Measurements from ENCODE around the gene C20orf204. TPM values are rescaled to one million over a fixed set of nuclear protein-coding genes. Genes with fewer than 3 reads are reported as not detected.
"Not testable (repeated sequence)": the region's sequence is repeated elsewhere in the genome, so short reads cannot be mapped to it uniquely, and the experiment has no call there.

The C20orf204 gene
- total RNA-seq, 1 donor from 2014 or later = 2.1 TPM

GRCh38 chr20:64077876-64078551, 42.0 kb downstream of the C20orf204 start:
- DNase-seq (ENCODE audit: low spot score) = no peak
- intact Hi-C loops (cut with DNase I) = loop anchor here (1.0 kb wide), 1 partner anchor 31 kb away; no protein-coding TSS in a partner anchor
- ATAC-seq = no peak

- DNase-seq (ENCODE audit: low spot score) = no peak
- intact Hi-C loops (cut with DNase I) = loop anchor here (1.0 kb wide), 1 partner anchor 32 kb away; no protein-coding TSS in a partner anchor
- ATAC-seq = no peak
These were observed 42.9 kb downstream of the C20orf204 start for GRCh38 chr20:64078934-64079272.

GRCh38 chr20:64079273-64080012, 43.5 kb downstream of the C20orf204 start, which contains the start of gene RGS19:
Gene RGS19, minus strand, starts transcription at chr20:64079518. Its CDS starts 2,632 bp downstream, at chr20:64076886.
- DNase-seq (ENCODE audit: low spot score) = peak; percentile 86
- intact Hi-C loops (cut with DNase I) = no loop called here
- ATAC-seq = peak; percentile 59

GRCh38 chr20:64080013-64080812, 44.2 kb downstream of the C20orf204 start, which contains the start of gene OPRL1:
Gene OPRL1, plus strand, starts transcription at chr20:64080082. Its CDS starts 12,639 bp downstream, at chr20:64092721.
- ATAC-seq = peak; percentile 26
- no peak for DNase-seq (ENCODE audit: low spot score)

GRCh38 chr20:64080813-64081623, 45.0 kb downstream of the C20orf204 start:
- ATAC-seq (no peak), DNase-seq (ENCODE audit: low spot score) (no peak)
- intact Hi-C loops (cut with DNase I) = no loop called here

More at GRCh38 chr20:64080013-64080812, 44.2 kb downstream of the C20orf204 start, which contains the start of gene OPRL1:
- intact Hi-C loops (cut with DNase I) = no loop called here

- DNase-seq (ENCODE audit: low spot score) = no peak
- ATAC-seq = no peak
- intact Hi-C loops (cut with DNase I) = no loop called here
These were observed 45.6 kb downstream of the C20orf204 start for GRCh38 chr20:64081624-64081964.

GRCh38 chr20:64082126-64082731, 46.2 kb downstream of the C20orf204 start:
- ATAC-seq = no peak
- no peak for DNase-seq (ENCODE audit: low spot score)
- intact Hi-C loops (cut with DNase I) = no loop called here

- intact Hi-C loops (cut with DNase I) = no loop called here
- ATAC-seq (no peak), DNase-seq (ENCODE audit: low spot score) (no peak)
These were observed 46.9 kb downstream of the C20orf204 start for GRCh38 chr20:64082820-64083377.

- peak; percentile 46 for ATAC-seq
- peak; percentile 82 for DNase-seq (ENCODE audit: low spot score)
- intact Hi-C loops (cut with DNase I) = no loop called here
These were observed 47.4 kb downstream of the C20orf204 start for GRCh38 chr20:64083378-64083803.

GRCh38 chr20:64083804-64084684, 48.1 kb downstream of the C20orf204 start, which contains the start of gene LKAAEAR1:
Gene LKAAEAR1, minus strand, starts transcription at chr20:64084398. Its CDS starts 179 bp downstream, at chr20:64084219.
- intact Hi-C loops (cut with DNase I) = no loop called here
- ATAC-seq (no peak), DNase-seq (ENCODE audit: low spot score) (no peak)

- DNase-seq (ENCODE audit: low spot score) (no peak), ATAC-seq (no peak)
- intact Hi-C loops (cut with DNase I) = no loop called here
These were observed 48.7 kb downstream of the C20orf204 start for GRCh38 chr20:64084685-64085152.

- DNase-seq (ENCODE audit: low spot score) = no peak
- intact Hi-C loops (cut with DNase I) = no loop called here
These were observed 50.8 kb downstream of the C20orf204 start for GRCh38 chr20:64086801-64087200.

GRCh38 chr20:64087226-64087825, 51.3 kb downstream of the C20orf204 start:
- not testable (repeated sequence) for ATAC-seq

More at GRCh38 chr20:64086801-64087200, 50.8 kb downstream of the C20orf204 start:
- no peak for ATAC-seq

GRCh38 chr20:64088586-64088985, 52.6 kb downstream of the C20orf204 start:
- ATAC-seq; intact Hi-C loops (cut with DNase I); DNase-seq (ENCODE audit: low spot score): not testable (repeated sequence)

More at GRCh38 chr20:64087226-64087825, 51.3 kb downstream of the C20orf204 start:
- DNase-seq (ENCODE audit: low spot score); intact Hi-C loops (cut with DNase I): not testable (repeated sequence)

All from sciatic nerve (tissue), 2 donors.